Parathyroid adenoma (tissue), 2 donors: ENCODE results near the gene CAMK2B.

Experiments
- H2AFZ ChIP-seq: fragments of 300-600 bp; sonication (generic); one replicate; pipeline ENCODE4 v1.7.0; 2017; ENCODE audit warnings: antibody characterized with exemption, mild to moderate bottlenecking
- H3K27ac ChIP-seq: fragments of 300-600 bp; sonication (generic); one replicate; pipeline ENCODE4 v1.7.0; 2017
- H3K27me3 ChIP-seq: fragments of 300-600 bp; sonication (generic); one replicate; pipeline ENCODE4 v1.7.0; 2017; ENCODE audit warnings: low read length; ENCODE audit not compliant: control insufficient read depth, insufficient read depth
- H3K36me3 ChIP-seq: fragments of 300-600 bp; sonication (generic); one replicate; pipeline ENCODE4 v1.7.0; 2017; ENCODE audit warnings: low read length; ENCODE audit not compliant: control insufficient read depth, insufficient read depth
- H3K4me1 ChIP-seq: fragments of 300-600 bp; sonication (generic); one replicate; pipeline ENCODE4 v1.7.0; 2017; ENCODE audit warnings: control low read depth
- H3K4me2 ChIP-seq: fragments of 300-600 bp; sonication (generic); one replicate; pipeline ENCODE4 v1.7.0; 2017; ENCODE audit warnings: low read length
- H3K4me3 ChIP-seq: fragments of 300-600 bp; sonication (generic); one replicate; pipeline ENCODE4 v1.7.0; 2017; ENCODE audit warnings: low read depth, low read length
- H3K79me2 ChIP-seq: fragments of 300-600 bp; sonication (generic); one replicate; pipeline ENCODE4 v1.7.0; 2017; ENCODE audit warnings: control low read depth
- H3K9ac ChIP-seq: fragments of 300-600 bp; sonication (generic); one replicate; pipeline ENCODE4 v1.7.0; 2017; ENCODE audit warnings: mild to moderate bottlenecking
- H3K9me3 ChIP-seq: fragments of 300-600 bp; sonication (generic); one replicate; pipeline ENCODE4 v1.7.0; 2017; ENCODE audit warnings: low read length; ENCODE audit not compliant: control insufficient read depth
- CTCF ChIP-seq: fragments of 300-600 bp; sonication (generic); IDR thresholded peaks from one replicate; pipeline ENCODE4 v1.7.0; 2017; ENCODE audit warnings: antibody characterized with exemption, mild to moderate bottlenecking
- donor health status: primary hyperparathyroidism.

CAMK2B gene

DNA sequence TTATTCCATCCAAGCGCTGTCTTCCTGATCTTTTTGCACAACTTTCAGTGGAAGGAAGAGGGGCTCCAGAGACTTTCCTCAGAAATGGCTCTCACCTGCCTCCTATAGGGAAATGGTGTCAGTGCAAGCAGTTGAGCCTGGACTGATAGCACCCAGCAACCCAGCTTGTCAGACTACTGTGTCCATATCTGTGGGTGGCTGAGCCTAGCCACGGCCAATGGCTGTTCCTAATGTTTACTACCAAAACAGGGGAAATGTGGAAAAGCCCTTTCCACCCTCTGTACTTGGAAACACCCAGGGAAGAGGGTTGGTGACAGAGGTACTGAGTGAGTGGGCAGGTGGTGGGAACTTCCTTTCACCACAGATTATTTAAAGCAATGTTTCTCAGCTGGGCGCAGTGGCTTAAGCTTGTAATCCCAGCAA lies 128.9 kb downstream of the CAMK2B start:
- Histone ChIP-seq H3K4me3 (no peak overlapping the region), H3K27ac (no peak overlapping the region), H3K4me2 (no peak overlapping the region), H2AFZ (no peak overlapping the region), H3K9ac (no peak overlapping the region), H3K4me1 (no peaks in the 10 kb centered on the region), H3K27me3 (no peaks in the 10 kb centered on the region), H3K9me3 (no peaks in the 10 kb centered on the region), H3K79me2 (peaks cover 1% of the 10 kb centered on the region), H3K36me3 (no peaks in the 10 kb centered on the region)
- peak; percentile 57 for TF ChIP-seq CTCF

GRCh38 chr7:44195889-44196288 lies 129.5 kb downstream of the CAMK2B start:
- TF ChIP-seq CTCF: no peak
- no peaks in the 10 kb centered on the region for H3K79me2 ChIP-seq
- no peak overlapping the region for H3K9ac ChIP-seq
- H3K4me2 ChIP-seq: no peak overlapping the region
- H3K4me3 ChIP-seq: no peak overlapping the region
- no peaks in the 10 kb centered on the region for H3K36me3 ChIP-seq
- no peak overlapping the region for H2AFZ ChIP-seq
- H3K27me3 ChIP-seq: no peaks in the 10 kb centered on the region
- H3K9me3 ChIP-seq: no peaks in the 10 kb centered on the region
- H3K27ac ChIP-seq: no peak overlapping the region
- H3K4me1 ChIP-seq: no peaks in the 10 kb centered on the region

DNA sequence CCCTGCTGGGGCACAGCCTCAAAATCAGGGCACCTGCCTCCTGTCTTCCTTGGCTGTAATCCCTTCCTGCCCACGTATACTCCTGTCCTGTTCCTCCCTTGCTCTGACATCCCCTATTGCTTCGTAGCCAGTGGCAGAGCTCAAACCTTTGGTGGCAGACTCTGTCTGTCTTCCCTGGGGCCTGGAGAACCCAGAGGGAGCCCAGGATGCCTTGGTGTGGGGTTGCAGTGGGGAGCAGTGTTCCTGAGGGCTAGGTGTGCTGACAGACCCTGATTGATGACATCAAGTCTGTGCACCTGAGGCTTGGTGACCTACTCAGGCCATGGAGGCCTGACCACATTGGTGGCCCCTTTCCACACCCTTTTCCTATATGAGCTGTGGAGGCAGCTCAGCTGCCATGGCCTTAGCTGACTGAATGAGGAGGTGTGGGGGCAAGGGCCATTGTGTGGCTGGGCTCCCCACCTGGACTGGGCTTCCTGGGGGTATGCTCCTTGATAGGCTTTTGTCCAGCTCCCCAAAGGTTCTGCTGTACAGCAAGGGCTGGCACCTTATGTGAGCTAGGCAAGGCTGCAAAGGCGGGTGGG lies 130.7 kb downstream of the CAMK2B start:
- Histone ChIP-seq H3K27me3 (no peaks in the 10 kb centered on the region), H3K27ac (no peak overlapping the region), H3K79me2 (no peaks in the 10 kb centered on the region), H2AFZ (no peak overlapping the region), H3K4me2 (no peak overlapping the region), H3K36me3 (no peaks in the 10 kb centered on the region), H3K9me3 (no peaks in the 10 kb centered on the region), H3K9ac (no peak overlapping the region), H3K4me3 (no peak overlapping the region), H3K4me1 (peaks cover 10% of the 10 kb centered on the region)
- no peak for TF ChIP-seq CTCF

- peaks cover 16% of the 10 kb centered on the region for H3K4me1 ChIP-seq
- H3K9me3 ChIP-seq: no peaks in the 10 kb centered on the region
- H3K27me3 ChIP-seq: no peaks in the 10 kb centered on the region
- no peaks in the 10 kb centered on the region for H3K79me2 ChIP-seq
- H3K4me3 ChIP-seq: no peak overlapping the region
- no peak overlapping the region for H3K9ac ChIP-seq
- no peaks in the 10 kb centered on the region for H3K36me3 ChIP-seq
- no peak overlapping the region for H3K4me2 ChIP-seq
- H3K27ac ChIP-seq: no peak overlapping the region
- TF ChIP-seq CTCF: no peak
- H2AFZ ChIP-seq: no peak overlapping the region
These were observed 131.3 kb downstream of the CAMK2B start for GRCh38 chr7:44194069-44194468.
